OCI-LY3 (cell line): ENCODE measurements around the gene MAGEB5.

ENCODE experiments used
- H2AFZ ChIP-seq: fragments of 200-600, 300-600 bp; shearing (Covaris generic); 2 replicates; pipeline ENCODE4 v1.6.0; 2014; ENCODE audit warnings: antibody characterized with exemption, low read depth, low read length
- H3K27ac ChIP-seq: fragments of 200-600, 300-600 bp; sonication (generic); 2 replicates; pipeline ENCODE4 v1.5.1; 2014; ENCODE audit warnings: mild to moderate bottlenecking, low read length, moderate library complexity, mixed read lengths
- H3K27me3 ChIP-seq: fragments of 200-600, 300-600 bp; sonication (generic); 2 replicates; pipeline ENCODE4 v1.6.1; 2014; ENCODE audit warnings: low read depth, low read length, mixed read lengths
- H3K36me3 ChIP-seq: fragments of 200-600, 300-600 bp; sonication (generic); replicated peaks from 2 replicates; pipeline ENCODE3; 2014; ENCODE audit warnings: low read depth, low read length, mixed read lengths
- H3K4me1 ChIP-seq: fragments of 300-600, 200-600 bp; sonication (generic); 2 replicates; pipeline ENCODE4 v1.6.1; 2014; ENCODE audit warnings: low read length, mixed read lengths
- H3K4me2 ChIP-seq: fragments of 200-600, 300-600 bp; sonication (generic); 2 replicates; pipeline ENCODE4 v1.6.1; 2014; ENCODE audit warnings: low read length, mixed read lengths
- H3K4me3 ChIP-seq: fragments of 300-600, 200-600 bp; sonication (generic); 2 replicates; pipeline ENCODE4 v1.5.1; 2014; ENCODE audit warnings: antibody characterized with exemption, mild to moderate bottlenecking, low read length, moderate library complexity
- H3K79me2 ChIP-seq: fragments of 300-600, 200-600 bp; shearing (Covaris generic); 2 replicates; pipeline ENCODE4 v1.6.1; 2014; ENCODE audit warnings: mild to moderate bottlenecking, low read length, mixed read lengths
- H3K9ac ChIP-seq: fragments of 300-600, 200-600 bp; shearing (Covaris generic); 2 replicates; pipeline ENCODE4 v1.6.0; 2014; ENCODE audit warnings: mild to moderate bottlenecking, low read length, moderate library complexity
- H3K9me3 ChIP-seq: fragments of 200-600, 300-600 bp; shearing (Covaris generic); 2 replicates; pipeline ENCODE4 v1.6.1; 2014; ENCODE audit warnings: low read length, mixed read lengths; ENCODE audit not compliant: insufficient read depth
- H4K20me1 ChIP-seq: fragments of 200-600, 300-600 bp; sonication (generic); 2 replicates; pipeline ENCODE4 v1.6.1; 2016; ENCODE audit warnings: low read length, mixed read lengths; ENCODE audit not compliant: insufficient read depth
- CTCF ChIP-seq: fragments of 200-600, 300-600 bp; sonication (generic); IDR thresholded peaks from 2 replicates; pipeline ENCODE4 v1.5.1; 2014; ENCODE audit warnings: antibody characterized with exemption, low read length, low read depth
- EZH2phosphoT487 ChIP-seq: fragments of 200-600 bp; shearing (Covaris generic); IDR thresholded peaks from 2 replicates; pipeline ENCODE4 v1.6.1; 2018; ENCODE audit warnings: antibody characterized with exemption, mixed run types, low read depth

The MAGEB5 gene

GRCh38 chrX:26254436-26254835 is 38.5 kb downstream of the MAGEB5 start:
- no peak overlapping the region for H2AFZ ChIP-seq
- no peak for TF ChIP-seq CTCF
- TF ChIP-seq EZH2phosphoT487: no peak
- H3K4me3 ChIP-seq: no peak overlapping the region
- no peak overlapping the region for H3K27ac ChIP-seq
- H3K27me3 ChIP-seq: no peaks in the 10 kb centered on the region
- no peaks in the 10 kb centered on the region for H3K9me3 ChIP-seq
- no peaks in the 10 kb centered on the region for H3K36me3 ChIP-seq
- H3K4me1 ChIP-seq: peaks cover 9% of the 10 kb centered on the region
- H3K4me2 ChIP-seq: no peak overlapping the region
- no peaks in the 10 kb centered on the region for H4K20me1 ChIP-seq
- no peak overlapping the region for H3K9ac ChIP-seq
- H3K79me2 ChIP-seq: no peaks in the 10 kb centered on the region

- Histone ChIP-seq H3K9me3 (no peaks in the 10 kb centered on the region), H3K36me3 (no peaks in the 10 kb centered on the region), H3K9ac (no peak overlapping the region), H3K4me3 (no peak overlapping the region), H3K27me3 (no peaks in the 10 kb centered on the region), H2AFZ (no peak overlapping the region), H4K20me1 (no peaks in the 10 kb centered on the region), H3K4me2 (no peak overlapping the region), H3K27ac (no peak overlapping the region), H3K79me2 (no peaks in the 10 kb centered on the region), H3K4me1 (peaks cover 13% of the 10 kb centered on the region)
- TF ChIP-seq CTCF (no peak), EZH2phosphoT487 (no peak)
Observed at GRCh38 chrX:26262121-26262523, 46.2 kb downstream of the MAGEB5 start.
